ENCODE measurements around the gene NOL6. TPM values are rescaled to one million over a fixed set of nuclear protein-coding genes. Genes with fewer than 3 reads are reported as not detected.
"Not testable (repeated sequence)": the region's sequence is repeated elsewhere in the genome, so short reads cannot be mapped to it uniquely, and the experiment has no call there.

NOL6 gene
- total RNA-seq, 2 donors from 2014 or later = 20.8 to 34.9 TPM

DNA sequence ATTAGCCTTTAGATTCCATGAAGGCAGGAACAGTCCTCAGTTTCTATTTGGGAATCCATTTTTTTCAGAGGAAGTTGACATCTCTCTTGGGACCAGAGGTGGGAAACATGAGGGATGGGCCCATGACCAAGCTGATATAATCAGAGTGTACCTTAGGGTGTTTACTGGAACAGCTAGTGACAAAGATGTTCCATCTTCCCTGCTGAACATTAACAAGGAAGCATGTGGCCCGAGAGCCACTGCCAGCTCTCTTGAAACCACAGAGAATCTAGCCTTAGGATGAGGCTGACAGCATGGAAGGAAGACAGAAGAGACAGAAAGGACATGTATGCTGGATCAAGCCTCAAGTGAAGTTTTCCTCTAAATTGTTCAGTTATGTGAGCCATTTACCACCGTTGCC lies 42.3 kb downstream of the NOL6 start:
- Histone ChIP-seq H3K4me1 (ENCODE audit: control insufficient read depth in 1 of 2, low read depth in 2 of 2) (no peaks in the 10 kb centered on the region), H3K27me3 (replicated peaks; ENCODE audit: insufficient read depth) (no peaks in the 10 kb centered on the region), H3K27ac (no peak overlapping the region), H3K9me3 (no peaks in the 10 kb centered on the region), H3K4me3 (no peak overlapping the region), H3K36me3 (no peaks in the 10 kb centered on the region)
- TF ChIP-seq, protein P1, sequence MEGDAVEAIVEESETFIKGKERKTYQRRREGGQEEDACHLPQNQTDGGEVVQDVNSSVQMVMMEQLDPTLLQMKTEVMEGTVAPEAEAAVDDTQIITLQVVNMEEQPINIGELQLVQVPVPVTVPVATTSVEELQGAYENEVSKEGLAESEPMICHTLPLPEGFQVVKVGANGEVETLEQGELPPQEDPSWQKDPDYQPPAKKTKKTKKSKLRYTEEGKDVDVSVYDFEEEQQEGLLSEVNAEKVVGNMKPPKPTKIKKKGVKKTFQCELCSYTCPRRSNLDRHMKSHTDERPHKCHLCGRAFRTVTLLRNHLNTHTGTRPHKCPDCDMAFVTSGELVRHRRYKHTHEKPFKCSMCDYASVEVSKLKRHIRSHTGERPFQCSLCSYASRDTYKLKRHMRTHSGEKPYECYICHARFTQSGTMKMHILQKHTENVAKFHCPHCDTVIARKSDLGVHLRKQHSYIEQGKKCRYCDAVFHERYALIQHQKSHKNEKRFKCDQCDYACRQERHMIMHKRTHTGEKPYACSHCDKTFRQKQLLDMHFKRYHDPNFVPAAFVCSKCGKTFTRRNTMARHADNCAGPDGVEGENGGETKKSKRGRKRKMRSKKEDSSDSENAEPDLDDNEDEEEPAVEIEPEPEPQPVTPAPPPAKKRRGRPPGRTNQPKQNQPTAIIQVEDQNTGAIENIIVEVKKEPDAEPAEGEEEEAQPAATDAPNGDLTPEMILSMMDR (IDR thresholded peaks at IDR 0.05) = no peak
- ATAC-seq (ENCODE audit: insufficient number of reproducible peaks, low FRiP score, low read depth) (no peak), DNase-seq (ENCODE audit: low spot score) (no peak)

DNA sequence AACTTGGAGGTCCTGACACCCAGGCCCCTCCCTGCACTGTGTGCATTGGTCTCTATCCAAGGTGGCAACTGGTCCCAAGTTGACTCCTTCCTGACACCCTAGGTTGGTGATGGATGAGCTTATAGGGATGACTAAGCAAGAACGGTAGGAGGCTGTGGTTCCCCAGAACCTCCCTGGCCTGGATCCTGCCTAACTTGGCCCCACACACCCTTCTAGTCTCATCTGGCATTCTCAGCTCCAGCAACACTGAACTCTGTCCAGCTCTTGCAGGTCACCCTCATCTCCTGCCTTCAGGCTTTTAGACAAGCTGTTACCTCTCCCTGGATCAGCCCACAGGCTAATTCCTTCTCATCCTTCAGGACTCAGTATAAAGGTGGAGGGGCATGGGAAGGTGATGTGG lies 42.8 kb downstream of the NOL6 start:
- no peak for DNase-seq (ENCODE audit: low spot score)
- TF ChIP-seq, protein P1 (IDR thresholded peaks at IDR 0.05) = no peak
- no peaks in the 10 kb centered on the region for H3K27me3 ChIP-seq (replicated peaks; ENCODE audit: insufficient read depth)
- no peak overlapping the region for H3K4me3 ChIP-seq
- H3K27ac ChIP-seq = no peak overlapping the region
- H3K4me1 ChIP-seq (ENCODE audit: control insufficient read depth in 1 of 2, low read depth in 2 of 2) = no peaks in the 10 kb centered on the region
- no peaks in the 10 kb centered on the region for H3K9me3 ChIP-seq
- no peaks in the 10 kb centered on the region for H3K36me3 ChIP-seq
- no peak for ATAC-seq (ENCODE audit: insufficient number of reproducible peaks, low FRiP score, low read depth)

DNA sequence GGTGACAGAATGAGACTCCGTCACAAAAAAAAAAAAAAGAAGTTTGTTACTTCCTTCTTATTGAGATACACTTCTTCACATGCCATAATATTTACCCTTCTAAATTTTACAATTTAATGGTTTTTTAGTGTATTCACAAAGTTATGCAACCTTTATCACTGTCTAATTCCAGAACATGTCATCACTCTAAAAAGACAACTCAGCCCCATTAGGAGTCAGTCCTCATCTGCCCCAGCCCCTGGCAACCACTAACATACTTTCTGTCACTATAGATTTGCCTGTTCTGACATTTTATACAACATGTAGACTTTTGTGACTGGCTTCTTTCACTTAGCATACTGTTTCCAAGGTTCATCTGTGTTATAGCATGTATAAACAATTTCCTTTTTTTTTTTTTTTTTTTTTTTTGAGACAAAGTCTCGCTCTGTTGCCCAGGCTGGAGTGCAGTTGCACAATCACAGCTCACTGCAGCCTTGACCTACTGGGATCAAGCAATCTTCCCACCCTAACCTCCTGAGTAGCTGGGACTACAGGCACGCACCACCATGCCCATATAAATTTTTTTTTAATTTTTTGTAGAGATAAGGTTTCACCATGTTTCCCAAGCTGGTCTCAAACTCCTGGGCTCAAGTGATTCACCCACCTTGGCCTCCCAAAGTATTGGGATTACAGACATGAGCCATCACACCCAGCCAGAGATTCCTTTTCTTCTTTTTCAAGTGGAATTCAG lies 44.3 kb downstream of the NOL6 start:
- ATAC-seq (ENCODE audit: insufficient number of reproducible peaks, low FRiP score, low read depth) (no peak), DNase-seq (ENCODE audit: low spot score) (no peak)
- H3K27ac ChIP-seq = no peak overlapping the region
- H3K27me3 ChIP-seq (replicated peaks; ENCODE audit: insufficient read depth) = no peaks in the 10 kb centered on the region
- TF ChIP-seq, protein P1 (IDR thresholded peaks at IDR 0.05) = no peak
- no peaks in the 10 kb centered on the region for H3K36me3 ChIP-seq
- no peaks in the 10 kb centered on the region for H3K9me3 ChIP-seq
- no peak overlapping the region for H3K4me3 ChIP-seq
- no peaks in the 10 kb centered on the region for H3K4me1 ChIP-seq (ENCODE audit: control insufficient read depth in 1 of 2, low read depth in 2 of 2)

DNA sequence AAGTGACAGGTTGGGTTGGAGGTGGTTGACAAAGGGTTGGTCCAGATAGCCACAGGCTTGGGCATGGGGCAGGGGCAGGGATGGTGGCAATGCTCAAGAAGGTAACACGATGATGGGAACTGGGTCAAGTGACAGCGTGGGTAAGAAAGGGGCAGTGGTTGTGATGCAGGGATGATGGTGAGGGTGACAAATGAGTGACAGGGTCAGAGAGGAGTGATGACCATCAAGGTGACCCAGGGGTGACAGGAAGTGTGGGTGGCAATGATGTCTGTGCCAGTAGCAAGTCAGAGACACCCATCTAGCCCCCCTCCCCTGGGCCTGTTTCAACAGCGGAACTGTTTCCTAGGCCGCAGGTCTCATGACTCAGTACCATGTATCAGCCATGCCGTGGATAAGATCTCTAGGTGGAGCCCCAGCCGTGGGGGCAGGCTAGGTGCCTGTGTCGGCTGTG lies 46.9 kb downstream of the NOL6 start:
- DNase-seq (ENCODE audit: low spot score) (no peak), ATAC-seq (ENCODE audit: insufficient number of reproducible peaks, low FRiP score, low read depth) (no peak)
- TF ChIP-seq, protein P1 (IDR thresholded peaks at IDR 0.05) = no peak
- Histone ChIP-seq H3K27me3 (replicated peaks; ENCODE audit: insufficient read depth) (no peaks in the 10 kb centered on the region), H3K4me3 (no peak overlapping the region), H3K27ac (no peak overlapping the region), H3K4me1 (ENCODE audit: control insufficient read depth in 1 of 2, low read depth in 2 of 2) (no peaks in the 10 kb centered on the region), H3K9me3 (no peaks in the 10 kb centered on the region), H3K36me3 (no peaks in the 10 kb centered on the region)

DNA sequence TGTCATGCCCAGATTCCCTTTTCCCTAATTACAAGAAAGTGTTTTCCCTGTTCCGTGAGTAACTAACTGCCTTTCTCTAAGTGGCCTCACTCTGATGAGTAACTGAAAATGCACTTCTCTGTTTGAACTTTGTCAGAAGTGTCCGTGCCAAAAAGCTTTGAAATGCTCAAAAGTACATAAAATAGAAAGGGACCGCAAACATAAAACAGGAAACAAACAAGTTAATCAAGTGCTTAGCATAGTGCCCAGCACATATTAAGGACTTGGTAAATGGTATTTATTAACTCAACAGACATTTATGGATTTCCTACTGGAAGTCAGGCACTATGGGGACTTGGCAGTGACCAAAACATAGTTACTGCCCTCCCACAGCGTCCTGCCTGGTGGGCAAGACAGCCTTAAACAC lies 48.6 kb downstream of the NOL6 start:
- no peak overlapping the region for H3K27ac ChIP-seq
- no peak overlapping the region for H3K4me3 ChIP-seq
- no peaks in the 10 kb centered on the region for H3K36me3 ChIP-seq
- ATAC-seq (ENCODE audit: insufficient number of reproducible peaks, low FRiP score, low read depth) (no peak), DNase-seq (ENCODE audit: low spot score) (no peak)
- H3K9me3 ChIP-seq = no peaks in the 10 kb centered on the region
- no peaks in the 10 kb centered on the region for H3K4me1 ChIP-seq (ENCODE audit: control insufficient read depth in 1 of 2, low read depth in 2 of 2)
- TF ChIP-seq, protein P1 (IDR thresholded peaks at IDR 0.05) = no peak
- H3K27me3 ChIP-seq (replicated peaks; ENCODE audit: insufficient read depth) = no peaks in the 10 kb centered on the region

DNA sequence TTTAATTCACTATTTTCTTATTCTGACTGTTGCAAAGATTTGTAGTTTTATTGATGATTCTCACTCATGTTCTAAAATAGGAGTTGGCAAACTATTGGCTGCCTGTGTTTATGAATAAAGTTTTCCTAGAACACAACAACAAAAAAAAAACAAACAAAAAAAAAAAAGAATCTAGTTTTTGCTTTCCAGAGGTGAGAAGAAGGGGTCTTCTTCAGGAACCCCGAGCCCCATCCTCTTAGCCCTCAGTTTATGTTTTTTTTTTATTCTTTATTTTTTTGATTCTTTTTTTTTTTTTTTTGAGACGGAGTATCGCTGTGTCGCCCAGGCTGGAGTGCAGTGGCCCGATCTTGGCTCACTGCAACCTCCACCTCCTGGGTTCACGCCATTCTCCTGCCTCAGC lies 49.2 kb downstream of the NOL6 start:
- H3K4me3 ChIP-seq; DNase-seq (ENCODE audit: low spot score); H3K27ac ChIP-seq; H3K4me1 ChIP-seq (ENCODE audit: control insufficient read depth in 1 of 2, low read depth in 2 of 2); H3K9me3 ChIP-seq; H3K36me3 ChIP-seq; ATAC-seq (ENCODE audit: insufficient number of reproducible peaks, low FRiP score, low read depth); H3K27me3 ChIP-seq (replicated peaks; ENCODE audit: insufficient read depth): not testable (repeated sequence)

DNA sequence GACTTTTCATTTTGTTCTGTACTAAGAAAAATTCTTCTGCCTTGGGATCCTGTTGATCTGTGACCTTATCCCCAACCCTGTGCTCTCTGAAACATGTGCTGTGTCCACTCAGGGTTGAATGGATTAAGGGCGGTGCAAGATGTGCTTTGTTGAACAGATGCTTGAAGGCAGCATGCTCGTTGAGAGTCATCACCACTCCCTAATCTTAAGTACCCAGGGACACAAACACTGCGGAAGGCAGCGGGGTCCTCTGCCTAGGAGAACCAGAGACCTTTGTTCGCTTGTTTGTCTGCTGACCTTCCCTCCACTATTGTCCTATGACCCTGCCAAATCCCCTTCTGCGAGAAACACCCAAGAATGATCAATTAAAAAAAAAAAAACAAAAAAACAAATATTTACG lies 49.7 kb downstream of the NOL6 start:
- H3K4me3 ChIP-seq; H3K4me1 ChIP-seq (ENCODE audit: control insufficient read depth in 1 of 2, low read depth in 2 of 2); ATAC-seq (ENCODE audit: insufficient number of reproducible peaks, low FRiP score, low read depth); H3K27me3 ChIP-seq (replicated peaks; ENCODE audit: insufficient read depth); H3K9me3 ChIP-seq; H3K27ac ChIP-seq; H3K36me3 ChIP-seq; DNase-seq (ENCODE audit: low spot score): not testable (repeated sequence)

All from thoracic aorta (tissue), 2 donors.